Muscle of back (tissue), 10 donors: ENCODE results near the gene ADAT1. TPM values are rescaled to one million over a fixed set of nuclear protein-coding genes. Genes with fewer than 3 reads are reported as not detected.

Source experiments
- polyA plus RNA-seq, 10 donors: library from polyadenylated mRNA; unstranded; fragments of 120-200 nt; gene quantifications; one replicate each; pipeline ENCODE4 v1.2.1, GENCODE V29; 2013; ENCODE audit not compliant: insufficient read length in 10 of 10

The ADAT1 gene
- polyA plus RNA-seq, 10 donors, result 22.8 to 46.2 (median 32.4) TPM

Other genes with a start within 250 kb of the ADAT1 start
- 100 to 1,000 TPM in 1 of 10 donors, 10 to 100 TPM in 9; 70.9 to 125 (median 91.4) TPM for gene CFDP1, start 189.8 kb downstream of the ADAT1 start, polyA plus RNA-seq
- gene TMEM170A, start 158.6 kb downstream of the ADAT1 start, polyA plus RNA-seq, result 10 to 100 TPM; 12.0 to 24.5 (median 19.6) TPM
- gene CHST6, start 127.8 kb downstream of the ADAT1 start, polyA plus RNA-seq, result 1 to 10 TPM; 1.0 to 5.5 (median 3.0) TPM
- under 1 TPM in 8 of 10 donors, not detected in 2; 0.05 to 0.43 (median 0.13) TPM for gene CHST5, start 87.2 kb downstream of the ADAT1 start, polyA plus RNA-seq
- 1 to 10 TPM; 5.3 to 9.6 (median 8.3) TPM for gene TMEM231, start 67.0 kb downstream of the ADAT1 start, polyA plus RNA-seq
- 100 to 1,000 TPM; 122 to 148 (median 134) TPM for gene GABARAPL2, start 56.9 kb downstream of the ADAT1 start, polyA plus RNA-seq
- 100 to 1,000 TPM; 108 to 136 (median 128) TPM for gene KARS1, start 24.4 kb upstream of the ADAT1 start, polyA plus RNA-seq
- 10 to 100 TPM; 55.4 to 71.4 (median 63.1) TPM for gene TERF2IP, start 24.5 kb upstream of the ADAT1 start, polyA plus RNA-seq
- gene CPHXL2, start 53.7 kb upstream of the ADAT1 start, polyA plus RNA-seq, result under 1 TPM in 2 of 10 donors, not detected in 8; 0.11 to 0.31 TPM
- gene DUXB, start 78.2 kb upstream of the ADAT1 start, polyA plus RNA-seq, result not detected
- not detected for gene CPHXL, start 103.2 kb upstream of the ADAT1 start, polyA plus RNA-seq